WTC11 (cell line): ENCODE results near the gene TAS1R2. TPM values are rescaled to one million over a fixed set of nuclear protein-coding genes. Genes with fewer than 3 reads are reported as not detected.

ENCODE experiments used
- ATF1 ChIP-seq: sonication (generic); formaldehyde crosslinking; IDR thresholded peaks from 2 replicates; pipeline ENCODE4 v1.8.1; 2023; ENCODE audit warnings: mild to moderate bottlenecking, moderate library complexity, missing genetic modification reagents
- ATF2 ChIP-seq: sonication (generic); formaldehyde crosslinking; IDR thresholded peaks from 2 replicates; pipeline ENCODE4 v1.8.1; 2022; ENCODE audit warnings: low read depth, missing genetic modification reagents, borderline replicate concordance
- CBFB ChIP-seq: sonication (generic); formaldehyde crosslinking; IDR thresholded peaks from 2 replicates; pipeline ENCODE4 v1.8.1; 2022; ENCODE audit warnings: mild to moderate bottlenecking, low read depth, missing genetic modification reagents
- CDX4 ChIP-seq: fragments of 250-450 bp; sonication (Bioruptor Pico); IDR thresholded peaks from 2 replicates; pipeline ENCODE4 v1.9.0; 2021; ENCODE audit warnings: moderate library complexity, mild to moderate bottlenecking, inconsistent platforms, borderline replicate concordance
- CREB1 ChIP-seq: sonication (generic); formaldehyde crosslinking; IDR thresholded peaks from 2 replicates; pipeline ENCODE4 v1.8.0; 2023; ENCODE audit warnings: mild to moderate bottlenecking, missing genetic modification reagents
- CREM ChIP-seq: sonication (generic); formaldehyde crosslinking; IDR thresholded peaks from 2 replicates; pipeline ENCODE4 v1.8.1; 2022; ENCODE audit warnings: mild to moderate bottlenecking, missing genetic modification reagents, moderate library complexity
- CTCF ChIP-seq: fragments of 200-600 bp; IDR thresholded peaks from 2 replicates; pipeline ENCODE4 v1.8.0; 2022; ENCODE audit warnings: antibody characterized with exemption
- E2F5 ChIP-seq: sonication (generic); formaldehyde crosslinking; IDR thresholded peaks from 2 replicates; pipeline ENCODE4 v1.8.1; 2022; ENCODE audit warnings: mild to moderate bottlenecking, moderate library complexity, missing genetic modification reagents
- EMX1 ChIP-seq: fragments of 250-450 bp; sonication (Bioruptor Pico); IDR thresholded peaks from 2 replicates; pipeline ENCODE4 v1.8.0; 2021; ENCODE audit warnings: mild to moderate bottlenecking
- ERG ChIP-seq: fragments of 250-450 bp; sonication (Bioruptor Pico); IDR thresholded peaks from 2 replicates; pipeline ENCODE4 v1.8.0; 2021; ENCODE audit warnings: mild to moderate bottlenecking
- FOXK1 ChIP-seq: sonication (generic); formaldehyde crosslinking; IDR thresholded peaks from 2 replicates; pipeline ENCODE4 v1.8.0; 2022; ENCODE audit warnings: mild to moderate bottlenecking, moderate library complexity, missing genetic modification reagents
- FOXP1 ChIP-seq: sonication (generic); formaldehyde crosslinking; IDR thresholded peaks from 2 replicates; pipeline ENCODE4 v1.8.0; 2022; ENCODE audit warnings: missing genetic modification reagents, mild to moderate bottlenecking, moderate library complexity, borderline replicate concordance
- KAT7 ChIP-seq: sonication (generic); formaldehyde crosslinking; IDR thresholded peaks from 2 replicates; pipeline ENCODE4 v1.8.1; 2023; ENCODE audit warnings: missing genetic modification reagents, mild to moderate bottlenecking, borderline replicate concordance
- MAX ChIP-seq: sonication (generic); formaldehyde crosslinking; IDR thresholded peaks from 2 replicates; pipeline ENCODE4 v1.8.0; 2022; ENCODE audit warnings: mild to moderate bottlenecking, missing genetic modification reagents
- NFATC4 ChIP-seq: fragments of 250-450 bp; sonication (Bioruptor Pico); IDR thresholded peaks from 2 replicates; pipeline ENCODE4 v1.9.0; 2021; ENCODE audit warnings: mild to moderate bottlenecking
- NFE2L1 ChIP-seq: sonication (generic); formaldehyde crosslinking; IDR thresholded peaks from 2 replicates; pipeline ENCODE4 v1.8.1; 2023; ENCODE audit warnings: missing genetic modification reagents
- NFYB ChIP-seq: sonication (generic); formaldehyde crosslinking; conservative IDR thresholded peaks from 2 replicates; pipeline ENCODE4 v1.8.0; 2022; ENCODE audit warnings: low read depth, missing genetic modification reagents
- NR3C1 ChIP-seq: sonication (generic); formaldehyde crosslinking; conservative IDR thresholded peaks from 2 replicates; pipeline ENCODE4 v1.8.1; 2023; ENCODE audit warnings: low read depth, mild to moderate bottlenecking, missing genetic modification reagents
- OVOL2 ChIP-seq: fragments of 250-450 bp; sonication (Bioruptor Pico); IDR thresholded peaks from 2 replicates; pipeline ENCODE4 v1.9.0; 2021; ENCODE audit warnings: mild to moderate bottlenecking, borderline replicate concordance
- SMAD3 ChIP-seq: sonication (generic); formaldehyde crosslinking; IDR thresholded peaks from 2 replicates; pipeline ENCODE4 v1.8.0; 2022; ENCODE audit warnings: missing genetic modification reagents, mild to moderate bottlenecking, borderline replicate concordance
- TCF7 ChIP-seq: sonication (generic); formaldehyde crosslinking; IDR thresholded peaks from 2 replicates; pipeline ENCODE4 v1.8.0; 2022; ENCODE audit warnings: mild to moderate bottlenecking, low read depth, missing genetic modification reagents, moderate library complexity
- USF1 ChIP-seq: sonication (generic); formaldehyde crosslinking; IDR thresholded peaks from 2 replicates; pipeline ENCODE4 v1.8.0; 2022; ENCODE audit warnings: mild to moderate bottlenecking, missing genetic modification reagents
- USF2 ChIP-seq: sonication (generic); formaldehyde crosslinking; IDR thresholded peaks from 2 replicates; pipeline ENCODE4 v1.8.1; 2023; ENCODE audit warnings: mild to moderate bottlenecking, missing genetic modification reagents, moderate library complexity
- ZBTB21 ChIP-seq: sonication (generic); formaldehyde crosslinking; IDR thresholded peaks from 2 replicates; pipeline ENCODE4 v1.8.1; 2023; ENCODE audit warnings: mild to moderate bottlenecking, missing genetic modification reagents, borderline replicate concordance
- ZNF138 ChIP-seq: sonication (generic); formaldehyde crosslinking; conservative IDR thresholded peaks from 2 replicates; pipeline ENCODE4 v1.8.1; 2022; ENCODE audit warnings: mild to moderate bottlenecking, moderate library complexity, missing genetic modification reagents
- ZNF263 ChIP-seq: sonication (generic); formaldehyde crosslinking; IDR thresholded peaks from 2 replicates; pipeline ENCODE4 v1.8.1; 2022; ENCODE audit warnings: low read depth, mild to moderate bottlenecking, moderate library complexity, missing genetic modification reagents
- ZNF396 ChIP-seq: fragments of 250-450 bp; sonication (Bioruptor Pico); IDR thresholded peaks from 2 replicates; pipeline ENCODE4 v1.8.0; 2021; ENCODE audit warnings: mild to moderate bottlenecking, moderate library complexity, borderline replicate concordance
- ZNF416 ChIP-seq: fragments of 250-450 bp; sonication (Bioruptor Pico); IDR thresholded peaks from 2 replicates; pipeline ENCODE4 v1.9.0; 2021; ENCODE audit warnings: mild to moderate bottlenecking, inconsistent platforms
- ZNF671 ChIP-seq: fragments of 250-450 bp; sonication (Bioruptor Pico); IDR thresholded peaks from 2 replicates; pipeline ENCODE4 v1.8.0; 2021; ENCODE audit warnings: mild to moderate bottlenecking
- ZSCAN18 ChIP-seq: fragments of 250-450 bp; sonication (Bioruptor Pico); IDR thresholded peaks from 2 replicates; pipeline ENCODE4 v2.1.2; 2022; ENCODE audit warnings: mild to moderate bottlenecking, moderate library complexity
- total RNA-seq: library from RNA; stranded (reverse); gene quantifications from 3 replicates; pipeline ENCODE4 v1.2.3, GENCODE V29; 2021

TAS1R2 gene
- total RNA-seq, 1 experiment from 2014 or later: not detected

- TF ChIP-seq ERG (CRISPR knock-in tag) (no peak), NR3C1 (CRISPR knock-in tag) (no peak), EMX1 (CRISPR knock-in tag) (no peak), SMAD3 (CRISPR knock-in tag) (peak; percentile 38; the same call in 1 of the 2 replicates), CBFB (CRISPR knock-in tag) (no peak), CDX4 (no peak), ZNF263 (CRISPR knock-in tag) (no peak), ATF2 (CRISPR knock-in tag) (no peak), ZBTB21 (CRISPR knock-in tag) (no peak), E2F5 (no peak), CTCF (no peak), CREM (CRISPR knock-in tag) (no peak), ZNF396 (CRISPR knock-in tag) (no peak), TCF7 (CRISPR knock-in tag) (no peak), USF1 (CRISPR knock-in tag) (peak; percentile 97), NFE2L1 (CRISPR knock-in tag) (no peak), FOXK1 (no peak), OVOL2 (CRISPR knock-in tag) (no peak), ZNF138 (CRISPR knock-in tag) (no peak), FOXP1 (CRISPR knock-in tag) (no peak), MAX (CRISPR knock-in tag) (peak; percentile 93), ATF1 (no peak), NFATC4 (no peak), USF2 (CRISPR knock-in tag) (peak; percentile 96), ZNF416 (no peak), KAT7 (CRISPR knock-in tag) (no peak), ZNF671 (CRISPR knock-in tag) (no peak), NFYB (CRISPR knock-in tag) (peak; percentile 67), CREB1 (CRISPR knock-in tag) (no peak; the same call in 1 of the 2 replicates), ZSCAN18 (CRISPR knock-in tag) (no peak)
Measured at GRCh38 chr1:18902523-18903290, 43.2 kb upstream of the TAS1R2 start, which contains the start of gene ALDH4A1 (continued).
